ENCODE measurements around the gene SPAG4. TPM values are rescaled to one million over a fixed set of nuclear protein-coding genes. Genes with fewer than 3 reads are reported as not detected.

SPAG4 gene
- total RNA-seq, 1 experiment from 2014 or later, result 1.6 TPM

DNA sequence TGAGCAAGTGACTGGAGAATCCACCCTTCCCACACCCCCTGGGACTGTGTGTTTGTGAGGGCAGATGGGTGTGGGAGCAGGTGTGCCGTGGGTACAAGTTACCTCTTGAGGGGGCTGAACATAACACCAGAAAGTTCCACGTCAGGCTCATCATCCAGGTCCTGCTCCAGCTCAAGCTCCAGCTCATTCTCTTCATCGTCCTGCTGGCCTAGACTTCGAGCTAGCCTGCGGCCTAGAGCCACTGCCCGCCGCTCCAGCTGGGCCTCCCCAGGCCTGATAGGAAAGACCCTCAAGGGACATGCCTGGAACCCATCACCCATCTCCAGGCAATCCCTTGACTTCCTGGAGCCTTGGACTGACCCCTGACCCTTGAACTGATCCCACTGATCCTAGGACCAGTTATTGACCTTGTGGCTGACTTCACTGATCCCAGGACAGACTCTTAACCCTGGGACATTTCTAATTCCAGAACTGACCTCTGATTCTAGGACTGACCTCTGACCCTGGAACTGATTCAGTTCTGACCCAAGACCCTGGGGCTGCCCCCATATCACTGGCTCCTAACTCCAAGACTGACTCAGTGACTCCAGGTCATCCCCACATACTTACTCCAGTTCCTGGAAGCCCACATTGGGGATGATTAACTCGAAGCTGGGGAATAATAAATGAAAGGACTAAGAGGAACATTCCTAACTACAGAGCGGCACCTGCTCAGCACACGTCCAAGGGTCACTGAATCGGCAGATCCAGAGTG lies 11.8 kb upstream of the SPAG4 start:
- no peak for DNase-seq (ENCODE audit: unreplicated experiment)
- Mint-ChIP-seq H3K36me3 (ENCODE audit: insufficient read depth, unreplicated experiment) (peaks cover 6% of the 10 kb centered on the region), H3K4me3 (ENCODE audit: unreplicated experiment) (no peak overlapping the region), H3K27me3 (ENCODE audit: insufficient read depth, unreplicated experiment) (peaks cover 18% of the 10 kb centered on the region), H3K4me1 (ENCODE audit: insufficient read depth, unreplicated experiment) (no peaks in the 10 kb centered on the region), H3K27ac (ENCODE audit: low read depth, unreplicated experiment) (no peak overlapping the region), H3K9me3 (ENCODE audit: unreplicated experiment) (no peaks in the 10 kb centered on the region)
- CTCF ChIA-PET, result interaction anchor here (0.6 to 1.7 kb wide), 7 partner anchors 9 to 483 kb away, joined by 3 to 7 read pairs (median 4); partner anchors contain the start of gene SPAG4
- POLR2A ChIA-PET, result interaction anchor here (0.7 to 1.7 kb wide), 2 partner anchors 12 to 1551 kb away, joined by 3 to 8 read pairs; partner anchors contain the start of gene SPAG4
- TF ChIP-seq, protein P1, sequence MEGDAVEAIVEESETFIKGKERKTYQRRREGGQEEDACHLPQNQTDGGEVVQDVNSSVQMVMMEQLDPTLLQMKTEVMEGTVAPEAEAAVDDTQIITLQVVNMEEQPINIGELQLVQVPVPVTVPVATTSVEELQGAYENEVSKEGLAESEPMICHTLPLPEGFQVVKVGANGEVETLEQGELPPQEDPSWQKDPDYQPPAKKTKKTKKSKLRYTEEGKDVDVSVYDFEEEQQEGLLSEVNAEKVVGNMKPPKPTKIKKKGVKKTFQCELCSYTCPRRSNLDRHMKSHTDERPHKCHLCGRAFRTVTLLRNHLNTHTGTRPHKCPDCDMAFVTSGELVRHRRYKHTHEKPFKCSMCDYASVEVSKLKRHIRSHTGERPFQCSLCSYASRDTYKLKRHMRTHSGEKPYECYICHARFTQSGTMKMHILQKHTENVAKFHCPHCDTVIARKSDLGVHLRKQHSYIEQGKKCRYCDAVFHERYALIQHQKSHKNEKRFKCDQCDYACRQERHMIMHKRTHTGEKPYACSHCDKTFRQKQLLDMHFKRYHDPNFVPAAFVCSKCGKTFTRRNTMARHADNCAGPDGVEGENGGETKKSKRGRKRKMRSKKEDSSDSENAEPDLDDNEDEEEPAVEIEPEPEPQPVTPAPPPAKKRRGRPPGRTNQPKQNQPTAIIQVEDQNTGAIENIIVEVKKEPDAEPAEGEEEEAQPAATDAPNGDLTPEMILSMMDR (IDR thresholded peaks at IDR 0.05; ENCODE audit: unreplicated experiment), result no peak
- BruUV-seq (replicated peaks), result no TSS peak
- intact Hi-C loops (cut with micrococcal nuclease), result no loop called here

DNA sequence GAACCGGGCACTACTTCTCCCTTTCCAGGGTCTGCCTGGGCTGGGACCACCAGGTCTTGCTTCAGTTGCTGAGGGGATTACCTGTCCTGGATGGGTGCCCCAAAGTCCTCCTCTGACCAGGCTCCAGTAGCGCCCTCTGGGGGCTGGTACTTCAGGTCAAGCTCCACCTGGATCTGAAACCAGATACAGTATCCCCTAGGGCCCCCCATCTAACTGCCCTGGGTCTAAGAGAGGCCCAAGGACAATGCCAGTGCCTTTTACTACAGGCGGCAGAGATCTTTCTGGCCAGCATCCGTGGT lies 11.2 kb upstream of the SPAG4 start:
- no peak overlapping the region for H3K27ac Mint-ChIP-seq (ENCODE audit: low read depth, unreplicated experiment)
- TF ChIP-seq, protein P1 (IDR thresholded peaks at IDR 0.05; ENCODE audit: unreplicated experiment), result no peak
- H3K4me1 Mint-ChIP-seq (ENCODE audit: insufficient read depth, unreplicated experiment), result no peaks in the 10 kb centered on the region
- peaks cover 2% of the 10 kb centered on the region for H3K36me3 Mint-ChIP-seq (ENCODE audit: insufficient read depth, unreplicated experiment)
- H3K4me3 Mint-ChIP-seq (ENCODE audit: unreplicated experiment), result no peak overlapping the region
- intact Hi-C loops (cut with micrococcal nuclease), result no loop called here
- peak; percentile 31 for DNase-seq (ENCODE audit: unreplicated experiment)
- BruUV-seq (replicated peaks), result no TSS peak
- H3K27me3 Mint-ChIP-seq (ENCODE audit: insufficient read depth, unreplicated experiment), result peaks cover 13% of the 10 kb centered on the region
- POLR2A ChIA-PET, result interaction anchor here (1.7 kb wide), 1 partner anchor 11 kb away, joined by 8 read pairs; the partner anchor contains the start of gene SPAG4
- CTCF ChIA-PET, result interaction anchor here (0.5 to 1.7 kb wide), 6 partner anchors 10 to 208 kb away, joined by 3 to 7 read pairs (median 4); no protein-coding TSS in a partner anchor
- no peaks in the 10 kb centered on the region for H3K9me3 Mint-ChIP-seq (ENCODE audit: unreplicated experiment)

DNA sequence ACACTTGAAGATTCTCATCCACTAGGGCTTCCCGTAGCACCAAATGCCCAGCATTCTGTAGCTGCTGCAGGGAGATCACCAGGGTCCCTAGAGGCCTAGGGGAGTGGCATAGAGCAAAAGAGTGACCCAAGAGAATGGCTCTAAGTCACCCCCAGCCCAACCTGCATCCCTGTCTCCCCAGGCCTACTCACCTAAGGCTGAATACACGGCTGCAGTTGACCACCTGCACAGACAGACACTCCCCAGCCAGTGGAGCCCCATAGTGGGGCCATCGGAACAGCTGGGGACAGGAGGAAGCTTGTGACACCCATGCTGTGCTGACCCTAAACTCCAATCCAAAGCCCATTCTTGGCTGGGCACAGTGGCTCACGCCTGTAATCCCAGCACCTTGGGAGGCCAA lies 9.5 kb upstream of the SPAG4 start:
- ChIA-PET POLR2A (interaction anchor here (0.8 to 1.9 kb wide), 6 partner anchors 10 to 57 kb away, joined by 3 to 8 read pairs (median 4); partner anchors contain the start of gene SPAG4), CTCF (interaction anchor here (0.6 to 1.2 kb wide), 6 partner anchors 10 to 387 kb away, joined by 3 to 5 read pairs (median 4); no protein-coding TSS in a partner anchor)
- DNase-seq (ENCODE audit: unreplicated experiment), result no peak
- Mint-ChIP-seq H3K27me3 (ENCODE audit: insufficient read depth, unreplicated experiment) (peaks cover 1% of the 10 kb centered on the region), H3K27ac (ENCODE audit: low read depth, unreplicated experiment) (no peak overlapping the region), H3K4me1 (ENCODE audit: insufficient read depth, unreplicated experiment) (no peaks in the 10 kb centered on the region), H3K4me3 (ENCODE audit: unreplicated experiment) (no peak overlapping the region), H3K36me3 (ENCODE audit: insufficient read depth, unreplicated experiment) (no peaks in the 10 kb centered on the region), H3K9me3 (ENCODE audit: unreplicated experiment) (no peaks in the 10 kb centered on the region)
- BruUV-seq (replicated peaks), result no TSS peak
- TF ChIP-seq, protein P1 (IDR thresholded peaks at IDR 0.05; ENCODE audit: unreplicated experiment), result no peak
- intact Hi-C loops (cut with micrococcal nuclease), result no loop called here

DNA sequence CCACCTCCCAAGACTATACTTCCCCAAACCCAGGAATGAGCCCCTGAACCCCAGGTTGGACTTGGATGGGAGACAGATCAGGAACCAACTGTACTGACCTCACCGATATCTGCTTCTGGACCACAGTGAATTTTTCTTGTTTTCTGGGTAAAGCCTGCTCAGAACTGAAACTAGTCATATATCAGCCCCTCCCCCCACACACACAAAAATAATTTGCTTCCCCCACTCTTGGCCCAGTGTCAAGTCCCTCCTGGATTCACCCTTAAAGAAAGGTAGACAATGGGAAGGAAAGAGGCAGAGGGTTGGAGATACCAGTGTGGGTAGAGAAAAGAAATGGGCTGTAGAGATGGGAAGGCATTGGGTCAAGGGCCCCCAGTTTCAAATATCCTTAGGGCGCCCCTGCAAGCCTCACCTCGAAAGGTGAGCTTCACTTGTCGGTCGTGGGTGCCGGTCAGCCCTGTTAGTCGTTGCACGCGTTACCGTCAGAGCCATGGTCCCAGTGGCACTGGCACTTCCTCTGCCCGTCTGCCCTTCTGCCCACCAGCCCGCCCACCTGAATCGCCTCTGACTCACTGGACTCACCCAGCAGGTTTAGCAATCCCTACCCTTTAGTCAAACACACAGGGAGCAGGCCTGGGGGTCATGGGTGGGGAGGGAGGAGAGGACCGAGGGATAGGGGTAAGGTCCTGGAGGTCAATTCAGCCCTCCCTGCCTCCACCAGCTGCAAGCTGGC lies 8.5 kb upstream of the SPAG4 start:
- no peaks in the 10 kb centered on the region for H3K27me3 Mint-ChIP-seq (ENCODE audit: insufficient read depth, unreplicated experiment)
- TF ChIP-seq, protein P1 (IDR thresholded peaks at IDR 0.05; ENCODE audit: unreplicated experiment), result no peak
- no peaks in the 10 kb centered on the region for H3K36me3 Mint-ChIP-seq (ENCODE audit: insufficient read depth, unreplicated experiment)
- peak; percentile 41 for DNase-seq (ENCODE audit: unreplicated experiment)
- intact Hi-C loops (cut with micrococcal nuclease), result no loop called here
- no peak overlapping the region for H3K4me3 Mint-ChIP-seq (ENCODE audit: unreplicated experiment)
- BruUV-seq (replicated peaks), result no TSS peak
- H3K9me3 Mint-ChIP-seq (ENCODE audit: unreplicated experiment), result no peaks in the 10 kb centered on the region
- ChIA-PET POLR2A (interaction anchor here (0.8 to 1.9 kb wide), 3 partner anchors 9 to 29 kb away, joined by 3 to 7 read pairs (median 6); partner anchors contain the start of gene SPAG4), CTCF (interaction anchor here (0.6 to 1.0 kb wide), 2 partner anchors 12 to 303 kb away, joined by 3 to 5 read pairs; no protein-coding TSS in a partner anchor)
- H3K27ac Mint-ChIP-seq (ENCODE audit: low read depth, unreplicated experiment), result no peak overlapping the region
- no peaks in the 10 kb centered on the region for H3K4me1 Mint-ChIP-seq (ENCODE audit: insufficient read depth, unreplicated experiment)

Data from MCF 10A (cell line).